BJ (cell line): ENCODE measurements around the gene CNKSR1. TPM values are rescaled to one million over a fixed set of nuclear protein-coding genes. Genes with fewer than 3 reads are reported as not detected.

Experiments
- CTCF ChIA-PET: fragments of 350-600 bp; formaldehyde crosslinking; extraction: SDS; loops from one replicate; lab custom pipeline; 2021; ENCODE audit warnings: antibody characterized with exemption, inconsistent platforms; lab: Yijun Ruan, JAX
- POLR2A ChIA-PET: fragments of 300-600 bp; sonication (Branson Sonifier 250); formaldehyde crosslinking; extraction: SDS; loops from one replicate; lab custom pipeline; 2021; ENCODE audit warnings: antibody characterized with exemption; lab: Charles Lee
- DNase-seq: peaks from one replicate; pipeline ENCODE4 v3.0.0-alpha.2; 2011; ENCODE audit warnings: low read depth
- H3K27me3 ChIP-seq: 2 replicates; pipeline ENCODE4 v1.6.0; 2011; ENCODE audit warnings: low read length; ENCODE audit not compliant: control insufficient read depth, insufficient read depth
- H3K36me3 ChIP-seq: 2 replicates; pipeline ENCODE4 v1.5.1; 2011; ENCODE audit warnings: low read length; ENCODE audit not compliant: control insufficient read depth, insufficient read depth
- H3K4me3 ChIP-seq: 2 replicates; pipeline ENCODE4 v1.5.1; 2011; ENCODE audit warnings: low read depth, mild to moderate bottlenecking, control low read depth, low read length
- polyA plus RNA-seq: library from polyadenylated mRNA; depleted of rRNA; stranded (reverse); fragments of >200 nt; gene quantifications from 2 replicates; pipeline ENCODE4 v1.2.3, GENCODE V29; 2011
- TF ChIP-seq, protein P1 (sequence below): IDR thresholded peaks from 2 replicates; pipeline ENCODE4 v1.5.1; 2011; ENCODE audit warnings: low read depth, mild to moderate bottlenecking, control low read depth, inconsistent platforms, low read length, moderate library complexity; ENCODE audit not compliant: insufficient read depth

The CNKSR1 gene
- polyA plus RNA-seq, 1 experiment, result 0.63 TPM

DNA sequence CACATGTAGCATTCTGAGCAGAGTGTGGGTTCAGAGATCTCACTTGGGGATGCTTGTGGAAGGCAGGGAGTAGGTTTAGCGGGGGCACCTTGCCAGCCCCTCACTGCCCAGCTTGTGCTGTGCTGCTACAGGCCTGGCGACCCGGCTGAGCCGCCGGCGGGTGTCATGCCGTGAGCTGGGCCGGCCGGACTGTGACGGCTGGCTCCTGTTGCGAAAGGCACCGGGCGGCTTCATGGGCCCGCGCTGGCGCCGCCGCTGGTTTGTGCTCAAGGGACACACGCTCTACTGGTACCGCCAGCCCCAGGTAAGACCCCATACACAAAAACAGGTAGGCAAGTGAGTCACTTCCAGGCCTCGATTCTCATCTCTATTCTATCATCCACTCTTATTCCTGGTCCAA, 7.6 kb downstream of the CNKSR1 start:
- Histone ChIP-seq H3K4me3 (no peak overlapping the region), H3K27me3 (no peaks in the 10 kb centered on the region), H3K36me3 (no peaks in the 10 kb centered on the region)
- CTCF ChIA-PET, result interaction anchor here (1.3 kb wide), 1 partner anchor 39 kb away, joined by 3 read pairs; no protein-coding TSS in a partner anchor
- POLR2A ChIA-PET, result no interaction called here
- DNase-seq, result no peak
- TF ChIP-seq, protein P1, sequence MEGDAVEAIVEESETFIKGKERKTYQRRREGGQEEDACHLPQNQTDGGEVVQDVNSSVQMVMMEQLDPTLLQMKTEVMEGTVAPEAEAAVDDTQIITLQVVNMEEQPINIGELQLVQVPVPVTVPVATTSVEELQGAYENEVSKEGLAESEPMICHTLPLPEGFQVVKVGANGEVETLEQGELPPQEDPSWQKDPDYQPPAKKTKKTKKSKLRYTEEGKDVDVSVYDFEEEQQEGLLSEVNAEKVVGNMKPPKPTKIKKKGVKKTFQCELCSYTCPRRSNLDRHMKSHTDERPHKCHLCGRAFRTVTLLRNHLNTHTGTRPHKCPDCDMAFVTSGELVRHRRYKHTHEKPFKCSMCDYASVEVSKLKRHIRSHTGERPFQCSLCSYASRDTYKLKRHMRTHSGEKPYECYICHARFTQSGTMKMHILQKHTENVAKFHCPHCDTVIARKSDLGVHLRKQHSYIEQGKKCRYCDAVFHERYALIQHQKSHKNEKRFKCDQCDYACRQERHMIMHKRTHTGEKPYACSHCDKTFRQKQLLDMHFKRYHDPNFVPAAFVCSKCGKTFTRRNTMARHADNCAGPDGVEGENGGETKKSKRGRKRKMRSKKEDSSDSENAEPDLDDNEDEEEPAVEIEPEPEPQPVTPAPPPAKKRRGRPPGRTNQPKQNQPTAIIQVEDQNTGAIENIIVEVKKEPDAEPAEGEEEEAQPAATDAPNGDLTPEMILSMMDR, result no peak

DNA sequence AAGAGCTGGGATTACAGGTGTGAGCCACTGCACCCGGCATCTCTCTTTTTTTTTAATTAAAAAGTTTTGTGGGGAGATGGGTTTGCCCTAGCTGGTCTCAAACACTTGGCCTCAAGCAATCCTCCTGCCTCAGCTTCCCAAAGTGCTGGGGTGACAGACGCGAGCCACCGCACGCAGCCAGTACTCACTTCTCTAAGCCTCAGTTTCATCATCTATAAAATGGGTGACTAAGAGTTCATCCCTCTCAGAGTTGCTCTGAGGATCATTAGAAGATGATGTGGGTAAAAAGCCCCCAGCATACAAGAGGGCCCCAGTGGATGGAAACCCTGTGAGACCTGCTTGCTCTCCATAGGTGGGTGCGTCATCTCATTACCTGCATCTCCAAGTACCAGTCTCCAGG, 10.6 kb downstream of the CNKSR1 start:
- POLR2A ChIA-PET, result no interaction called here
- no peaks in the 10 kb centered on the region for H3K36me3 ChIP-seq
- DNase-seq, result no peak
- CTCF ChIA-PET, result interaction anchor here (1.7 kb wide), 1 partner anchor 229 kb away, joined by 3 read pairs; no protein-coding TSS in a partner anchor
- TF ChIP-seq, protein P1, result no peak
- H3K4me3 ChIP-seq, result no peak overlapping the region
- no peaks in the 10 kb centered on the region for H3K27me3 ChIP-seq

DNA sequence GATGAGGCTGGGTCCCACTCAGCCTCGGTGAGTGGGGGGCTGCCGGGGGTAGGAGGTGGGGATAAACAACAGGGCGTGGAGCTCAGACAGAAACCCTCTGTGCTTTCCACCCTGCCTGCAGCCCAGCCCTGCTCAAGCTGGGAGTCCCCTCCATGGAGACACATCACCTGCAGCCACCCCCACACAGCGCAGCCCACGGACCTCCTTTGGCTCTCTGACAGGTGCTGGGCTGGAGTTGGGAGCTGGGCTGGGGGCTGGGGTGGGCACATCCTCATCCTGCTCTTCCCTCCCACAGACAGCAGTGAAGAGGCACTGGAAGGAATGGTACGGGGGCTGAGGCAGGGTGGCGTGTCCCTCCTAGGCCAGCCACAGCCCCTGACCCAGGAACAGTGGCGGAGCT, 11.2 kb downstream of the CNKSR1 start:
- ChIA-PET CTCF (no interaction called here), POLR2A (no interaction called here)
- Histone ChIP-seq H3K27me3 (no peaks in the 10 kb centered on the region), H3K36me3 (no peaks in the 10 kb centered on the region), H3K4me3 (no peak overlapping the region)
- TF ChIP-seq, protein P1, result no peak
- DNase-seq, result no peak

DNA sequence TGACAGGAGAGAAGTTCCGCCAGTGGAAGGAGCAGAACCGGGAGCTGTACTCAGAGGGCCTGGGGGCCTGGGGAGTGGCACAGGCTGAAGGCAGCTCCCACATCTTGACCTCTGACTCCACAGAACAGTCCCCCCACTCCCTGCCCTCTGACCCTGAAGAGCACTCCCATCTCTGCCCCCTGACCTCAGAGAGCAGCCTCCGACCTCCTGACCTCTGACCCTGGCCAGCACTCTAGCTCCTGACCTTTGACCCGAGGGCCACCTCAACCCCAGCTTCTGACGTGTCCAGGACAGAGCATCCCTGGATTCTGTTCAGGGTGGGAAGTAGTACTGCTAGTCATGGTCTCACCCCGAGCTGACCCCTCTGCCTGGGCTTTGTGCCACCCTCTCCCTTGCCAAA, 12.0 kb downstream of the CNKSR1 start:
- TF ChIP-seq, protein P1, result no peak
- POLR2A ChIA-PET, result no interaction called here
- H3K36me3 ChIP-seq, result no peaks in the 10 kb centered on the region
- no peaks in the 10 kb centered on the region for H3K27me3 ChIP-seq
- no peak overlapping the region for H3K4me3 ChIP-seq
- no peak for DNase-seq
- CTCF ChIA-PET, result interaction anchor here (1.0 to 1.5 kb wide), 3 partner anchors 45 to 202 kb away, joined by 3 to 6 read pairs (median 4); no protein-coding TSS in a partner anchor

DNA sequence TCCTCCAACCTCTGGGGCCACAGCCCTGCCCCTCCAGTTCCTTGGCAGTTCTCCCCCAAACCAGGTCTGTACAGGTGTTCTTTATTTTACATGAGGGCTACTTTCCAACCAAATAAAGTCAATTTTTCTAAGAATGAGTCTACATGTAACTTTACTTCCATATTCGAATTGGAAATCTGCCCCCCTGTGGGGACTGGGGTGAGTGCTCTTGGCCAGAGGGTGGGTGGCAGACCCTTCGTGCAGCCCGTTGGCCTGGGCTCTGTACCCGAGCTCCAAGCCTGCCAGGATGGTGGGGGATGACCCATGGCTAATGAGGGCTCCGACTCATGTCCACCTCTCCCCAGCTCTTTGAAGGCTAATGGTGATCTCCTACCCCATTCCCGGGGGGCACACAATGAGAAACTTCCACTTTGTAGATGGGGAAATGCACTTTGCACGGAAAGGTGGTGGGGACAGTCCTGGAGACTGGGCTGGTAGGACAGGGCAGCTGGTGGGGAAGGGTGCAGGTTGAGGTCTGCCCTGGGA, 12.5 kb downstream of the CNKSR1 start:
- TF ChIP-seq, protein P1, result no peak

More for the DNA sequence above, 12.5 kb downstream of the CNKSR1 start:
- Histone ChIP-seq H3K36me3 (no peaks in the 10 kb centered on the region), H3K27me3 (no peaks in the 10 kb centered on the region), H3K4me3 (no peak overlapping the region)
- DNase-seq, result no peak
- ChIA-PET POLR2A (interaction anchor here (0.6 kb wide), 1 partner anchor 121 kb away, joined by 5 read pairs; no protein-coding TSS in a partner anchor), CTCF (interaction anchor here (1.0 to 1.5 kb wide), 3 partner anchors 45 to 201 kb away, joined by 3 to 6 read pairs (median 4); no protein-coding TSS in a partner anchor)
